GM18499 (cell line): ENCODE measurements around the gene PHF21A.
"Not testable (repeated sequence)": the region's sequence is repeated elsewhere in the genome, so short reads cannot be mapped to it uniquely, and the experiment has no call there.

Experiments
- ATAC-seq: cut with Tn5 transposase; IDR thresholded peaks from one replicate; pipeline ENCODE4 v1.9.1; 2021; ENCODE audit warnings: moderate number of reproducible peaks; ENCODE audit not compliant: insufficient read depth, unreplicated experiment

The PHF21A gene

GRCh38 chr11:45994371-45995341, 126.6 kb downstream of the PHF21A start:
- ATAC-seq = no peak

- ATAC-seq = no peak
Observed at GRCh38 chr11:45993531-45994001, 127.7 kb downstream of the PHF21A start.

- ATAC-seq = no peak
Observed at GRCh38 chr11:45988921-45989320, 132.3 kb downstream of the PHF21A start.

- ATAC-seq = no peak
Observed at GRCh38 chr11:45985212-45985611, 136.0 kb downstream of the PHF21A start.

- no peak for ATAC-seq
Observed at GRCh38 chr11:45984192-45984591, 137.1 kb downstream of the PHF21A start.

- no peak for ATAC-seq
Observed at GRCh38 chr11:45983471-45983845, 137.8 kb downstream of the PHF21A start.

GRCh38 chr11:45982656-45983470, 138.4 kb downstream of the PHF21A start:
- no peak for ATAC-seq

GRCh38 chr11:45981826-45982225, 139.4 kb downstream of the PHF21A start:
- not testable (repeated sequence) for ATAC-seq

GRCh38 chr11:45974806-45975205, 146.4 kb downstream of the PHF21A start:
- ATAC-seq = no peak

- no peak for ATAC-seq
Observed at GRCh38 chr11:45973601-45974000, 147.7 kb downstream of the PHF21A start.

GRCh38 chr11:45968901-45969300, 152.4 kb downstream of the PHF21A start:
- ATAC-seq = no peak

- ATAC-seq = no peak
Observed at GRCh38 chr11:45967506-45967905, 153.7 kb downstream of the PHF21A start.

- no peak for ATAC-seq
Observed at GRCh38 chr11:45964911-45965389, 156.3 kb downstream of the PHF21A start.

- no peak for ATAC-seq
Observed at GRCh38 chr11:45961751-45962240, 159.5 kb downstream of the PHF21A start.

GRCh38 chr11:45960387-45961095, 160.7 kb downstream of the PHF21A start:
- ATAC-seq = no peak

GRCh38 chr11:45959851-45960250, 161.4 kb downstream of the PHF21A start:
- ATAC-seq = no peak

- no peak for ATAC-seq
Observed at GRCh38 chr11:45949992-45950407, 171.3 kb downstream of the PHF21A start.

GRCh38 chr11:45948356-45948755, 172.9 kb downstream of the PHF21A start:
- no peak for ATAC-seq

GRCh38 chr11:45947885-45948284, 173.4 kb downstream of the PHF21A start:
- no peak for ATAC-seq

GRCh38 chr11:45945397-45945999, 175.8 kb downstream of the PHF21A start:
- ATAC-seq = no peak
